Type B pancreatic cell (in vitro differentiated cells): ENCODE data around the gene TMEM266. TPM values are rescaled to one million over a fixed set of nuclear protein-coding genes. Genes with fewer than 3 reads are reported as not detected.

Source experiments
- DNase-seq: peaks from one replicate; pipeline ENCODE4 v3.0.0; 2021; ENCODE audit warnings: mixed read lengths; ENCODE audit not compliant: unreplicated experiment; ENCODE audit errors: extremely low spot score
- H3K27ac Mint-ChIP-seq: 2 replicates; pipeline ENCODE4 v1.8.0; 2021; ENCODE audit warnings: mild to moderate bottlenecking, mixed read lengths
- H3K27me3 Mint-ChIP-seq: 2 replicates; pipeline ENCODE4 v1.8.0; 2021; ENCODE audit warnings: mixed read lengths
- H3K36me3 Mint-ChIP-seq: 2 replicates; pipeline ENCODE4 v1.8.0; 2021; ENCODE audit warnings: mixed read lengths
- H3K4me1 Mint-ChIP-seq: one replicate; pipeline ENCODE4 v1.8.0; 2021; ENCODE audit warnings: mixed read lengths; ENCODE audit not compliant: unreplicated experiment
- H3K4me3 Mint-ChIP-seq: 2 replicates; pipeline ENCODE4 v1.8.0; 2021; ENCODE audit warnings: mild to moderate bottlenecking, mixed read lengths
- H3K9me3 Mint-ChIP-seq: 2 replicates; pipeline ENCODE4 v1.8.0; 2021; ENCODE audit warnings: mixed read lengths
- CTCF ChIP-seq: fragments of 200-600 bp; sonication (generic); conservative IDR thresholded peaks from 2 replicates; pipeline ENCODE4 v1.5.0; 2021; ENCODE audit warnings: antibody characterized with exemption, mild to moderate bottlenecking
- total RNA-seq: library from RNA; stranded (reverse); gene quantifications from 2 replicates; pipeline ENCODE4 v1.2.1, GENCODE V29; 2021; ENCODE audit warnings: low replicate concordance

Gene TMEM266
- total RNA-seq, 1 donor from 2014 or later = 2.3 TPM

GRCh38 chr15:76235186-76235826, 175.5 kb downstream of the TMEM266 start:
- Mint-ChIP-seq H3K4me1 (peaks cover 10% of the 10 kb centered on the region), H3K4me3 (no peak overlapping the region), H3K36me3 (peaks cover 12% of the 10 kb centered on the region), H3K9me3 (no peaks in the 10 kb centered on the region), H3K27me3 (no peaks in the 10 kb centered on the region), H3K27ac (no peak overlapping the region)
- no peak for DNase-seq
- peak; percentile 69 for TF ChIP-seq CTCF

GRCh38 chr15:76236350-76236749, 176.6 kb downstream of the TMEM266 start:
- no peak for DNase-seq

GRCh38 chr15:76239786-76240185, 180.0 kb downstream of the TMEM266 start:
- no peaks in the 10 kb centered on the region for H3K9me3 Mint-ChIP-seq
- no peaks in the 10 kb centered on the region for H3K27me3 Mint-ChIP-seq
- H3K4me1 Mint-ChIP-seq = no peaks in the 10 kb centered on the region
- DNase-seq = no peak
- H3K27ac Mint-ChIP-seq = no peak overlapping the region
- TF ChIP-seq CTCF = no peak
- peaks cover 10% of the 10 kb centered on the region for H3K36me3 Mint-ChIP-seq
- no peak overlapping the region for H3K4me3 Mint-ChIP-seq

More at GRCh38 chr15:76236350-76236749, 176.6 kb downstream of the TMEM266 start:
- Mint-ChIP-seq H3K27ac (no peak overlapping the region), H3K4me1 (peaks cover 10% of the 10 kb centered on the region), H3K9me3 (no peaks in the 10 kb centered on the region), H3K4me3 (no peak overlapping the region), H3K27me3 (no peaks in the 10 kb centered on the region), H3K36me3 (peaks cover 7% of the 10 kb centered on the region)
- no peak for TF ChIP-seq CTCF

- H3K4me1 Mint-ChIP-seq = no peaks in the 10 kb centered on the region
- H3K27me3 Mint-ChIP-seq = no peaks in the 10 kb centered on the region
Measured at GRCh38 chr15:76245072-76245610, 185.4 kb downstream of the TMEM266 start.

GRCh38 chr15:76251717-76252116, 191.9 kb downstream of the TMEM266 start:
- Mint-ChIP-seq H3K27me3 (no peaks in the 10 kb centered on the region), H3K27ac (no peak overlapping the region), H3K4me3 (no peak overlapping the region), H3K4me1 (no peaks in the 10 kb centered on the region), H3K36me3 (peaks cover 11% of the 10 kb centered on the region), H3K9me3 (no peaks in the 10 kb centered on the region)
- DNase-seq = no peak
- no peak for TF ChIP-seq CTCF

More at GRCh38 chr15:76245072-76245610, 185.4 kb downstream of the TMEM266 start:
- Mint-ChIP-seq H3K36me3 (peaks cover 18% of the 10 kb centered on the region), H3K4me3 (no peak overlapping the region), H3K9me3 (no peaks in the 10 kb centered on the region), H3K27ac (no peak overlapping the region)
- no peak for TF ChIP-seq CTCF
- no peak for DNase-seq
